ENCODE results near the gene C1QTNF4. TPM values are rescaled to one million over a fixed set of nuclear protein-coding genes. Genes with fewer than 3 reads are reported as not detected.

Gene C1QTNF4
- total RNA-seq, 1 donor from 2014 or later, result 0.55 TPM

- Histone ChIP-seq H3K4me3 (no peak overlapping the region), H3K4me1 (no peaks in the 10 kb centered on the region), H3K9me3 (no peaks in the 10 kb centered on the region), H3K27me3 (peaks cover 10% of the 10 kb centered on the region), H3K27ac (no peak overlapping the region), H3K36me3 (peaks cover 22% of the 10 kb centered on the region)
- no peak for TF ChIP-seq CTCF (IDR thresholded peaks at IDR 0.05)
- ATAC-seq (peak; percentile 93), DNase-seq (peak; percentile 84)
- intact Hi-C loops (cut with DNase I), result no loop called here
Observed at GRCh38 chr11:47587723-47588326, 6.4 kb downstream of the C1QTNF4 start.

GRCh38 chr11:47587039-47587716 lies 7.0 kb downstream of the C1QTNF4 start:
- no peak for TF ChIP-seq CTCF (IDR thresholded peaks at IDR 0.05)

GRCh38 chr11:47586098-47586855 lies 7.9 kb downstream of the C1QTNF4 start, which contains the start of gene FAM180B:
FAM180B (plus strand) TSS chr11:47586678; CDS start chr11:47586769, 91 bp downstream.
- H3K27ac ChIP-seq, result no peak within 1 kb of the TSS
- ATAC-seq, result no peak

More at GRCh38 chr11:47587039-47587716, 7.0 kb downstream of the C1QTNF4 start:
- Histone ChIP-seq H3K4me1 (no peaks in the 10 kb centered on the region), H3K27me3 (peaks cover 7% of the 10 kb centered on the region), H3K27ac (no peak overlapping the region), H3K4me3 (no peak overlapping the region), H3K36me3 (peaks cover 28% of the 10 kb centered on the region), H3K9me3 (no peaks in the 10 kb centered on the region)
- intact Hi-C loops (cut with DNase I), result no loop called here
- DNase-seq (no peak), ATAC-seq (no peak)

GRCh38 chr11:47583844-47584243 lies 10.4 kb downstream of the C1QTNF4 start:
- H3K36me3 ChIP-seq, result peaks cover 47% of the 10 kb centered on the region
- H3K27ac ChIP-seq, result no peak overlapping the region
- no peaks in the 10 kb centered on the region for H3K27me3 ChIP-seq
- no peak for ATAC-seq
- no peak for TF ChIP-seq CTCF (IDR thresholded peaks at IDR 0.05)
- peaks cover 4% of the 10 kb centered on the region for H3K4me1 ChIP-seq
- no peak overlapping the region for H3K4me3 ChIP-seq
- DNase-seq, result no peak
- H3K9me3 ChIP-seq, result no peaks in the 10 kb centered on the region
- intact Hi-C loops (cut with DNase I), result no loop called here

More at GRCh38 chr11:47586098-47586855, 7.9 kb downstream of the C1QTNF4 start, which contains the start of gene FAM180B:
- no peak for DNase-seq
- Histone ChIP-seq H3K4me3 (no peak within 1 kb of the TSS), H3K36me3 (peaks cover 37% of the 10 kb centered on the region), H3K4me1 (no peaks in the 10 kb centered on the region), H3K9me3 (no peaks in the 10 kb centered on the region), H3K27me3 (peaks cover 7% of the 10 kb centered on the region)
- TF ChIP-seq CTCF (IDR thresholded peaks at IDR 0.05), result no peak
- intact Hi-C loops (cut with DNase I), result no loop called here

GRCh38 chr11:47578524-47579494 lies 15.4 kb downstream of the C1QTNF4 start, which contains the start of the genes KBTBD4 and NDUFS3:
KBTBD4 (minus strand) TSS chr11:47578970; CDS start chr11:47578951, 19 bp downstream.
NDUFS3 (plus strand) TSS chr11:47579074; CDS start chr11:47579092, 18 bp downstream.
- Histone ChIP-seq H3K4me1 (peaks cover 18% of the 10 kb centered on the region), H3K4me3 (peak within 1 kb of the TSS; percentile 90), H3K36me3 (peaks cover 71% of the 10 kb centered on the region), H3K9me3 (no peaks in the 10 kb centered on the region), H3K27ac (peak within 1 kb of the TSS; percentile 90), H3K27me3 (no peaks in the 10 kb centered on the region)
- DNase-seq (peak; percentile 91), ATAC-seq (peak; percentile 98)
- TF ChIP-seq CTCF (IDR thresholded peaks at IDR 0.05), result no peak
- intact Hi-C loops (cut with DNase I), result no loop called here

Measured in upper lobe of right lung (tissue), 1 donor.